B cell (primary cell): ENCODE data around the gene SLTM. TPM values are rescaled to one million over a fixed set of nuclear protein-coding genes. Genes with fewer than 3 reads are reported as not detected.

Experiments used
- ATAC-seq: fragments of 200-7000 bp; cut with Tn5 transposase; one replicate; pipeline ENCODE4 v1.10.0; 2021; ENCODE audit warnings: low read depth, mild to moderate bottlenecking, moderate number of reproducible peaks, moderate library complexity
- CTCF ChIA-PET: fragments of 350-600 bp; sonication (Branson Sonifier 250); formaldehyde crosslinking; loops from one replicate; lab custom pipeline; 2021; ENCODE audit warnings: antibody characterized with exemption, inconsistent platforms; lab: Charles Lee
- POLR2A ChIA-PET: fragments of 350-600 bp; sonication (Branson Sonifier 250); formaldehyde crosslinking; loops from one replicate; lab custom pipeline; 2021; ENCODE audit warnings: antibody characterized with exemption; lab: Charles Lee
- DNase-seq: peaks from one replicate; pipeline ENCODE4 v3.0.0; 2013
- H2AFZ ChIP-seq: 2 replicates; pipeline ENCODE4 v1.6.1; 2012; ENCODE audit warnings: mild to moderate bottlenecking, low read depth, low read length; ENCODE audit not compliant: insufficient read depth, poor library complexity, severe bottlenecking
- H3K27ac ChIP-seq, 2 donors: 1 replicate in 1 of 2; 2 replicates in 1 of 2; pipeline ENCODE4 v1.5.1; 2012 to 2013; ENCODE audit warnings: low read length in 2 of 2, mild to moderate bottlenecking in 2 of 2, moderate library complexity in 1 of 2
- H3K27me3 ChIP-seq, 4 experiments: fragments of 200-600 bp in 1 of 4; sonication (generic) in 1 of 4; replicated peaks in 1 of 4; 1 replicate in 2 of 4; 2 replicates in 2 of 4; pipeline versions ENCODE4 v1.6.1 to v1.7.0; 2013 to 2016; ENCODE audit warnings: low read length in 3 of 4, mild to moderate bottlenecking in 2 of 4, mixed read lengths in 1 of 4, moderate library complexity in 1 of 4; ENCODE audit not compliant: insufficient read depth in 4 of 4, control insufficient read depth in 3 of 4; ENCODE audit errors: control extremely low read depth in 1 of 4
- H3K36me3 ChIP-seq, 2 experiments: replicated peaks in 1 of 2; 1 replicate in 1 of 2; 2 replicates in 1 of 2; pipeline versions ENCODE4 v1.6.1 to v1.7.1; 2013; ENCODE audit warnings: low read length in 1 of 2; ENCODE audit not compliant: insufficient read depth in 2 of 2, control insufficient read depth in 1 of 2; ENCODE audit errors: control extremely low read depth in 1 of 2, extremely low read depth in 1 of 2
- H3K4me1 ChIP-seq, 2 donors: fragments of 200-600 bp in 1 of 2; sonication (generic) in 1 of 2; 1 replicate in 1 of 2; 2 replicates in 1 of 2; pipeline versions ENCODE4 v1.5.1 to v1.6.1; 2013 to 2017; ENCODE audit warnings: low read length in 2 of 2; ENCODE audit not compliant: control insufficient read depth in 2 of 2, insufficient read depth in 2 of 2
- H3K4me2 ChIP-seq: replicated peaks from 2 replicates; pipeline ENCODE3; 2012; ENCODE audit warnings: mild to moderate bottlenecking, low read depth, low read length; ENCODE audit not compliant: poor library complexity, severe bottlenecking
- H3K4me3 ChIP-seq, 5 experiments: fragments of 200-600 bp in 1 of 5; sonication (generic) in 1 of 5; 1 replicate in 3 of 5; 2 replicates in 2 of 5; pipeline versions ENCODE4 v1.5.1 to v1.7.0; 2011 to 2016; ENCODE audit warnings: low read length in 4 of 5, mild to moderate bottlenecking in 4 of 5, low read depth in 2 of 5, control low read depth in 1 of 5, moderate library complexity in 1 of 5; ENCODE audit not compliant: insufficient read depth in 1 of 5; ENCODE audit errors: control extremely low read depth in 1 of 5, extremely low read depth in 1 of 5
- H3K79me2 ChIP-seq: fragments of 200-600 bp; sonication (generic); one replicate; pipeline ENCODE4 v1.6.0; 2016; ENCODE audit warnings: low read length; ENCODE audit not compliant: control insufficient read depth, insufficient read depth
- H3K9ac ChIP-seq: fragments of 200-600 bp; sonication (generic); 2 replicates; pipeline ENCODE4 v1.6.1; 2017; ENCODE audit warnings: mild to moderate bottlenecking, low read length, moderate library complexity
- H3K9me3 ChIP-seq, 3 donors: one replicate each; pipeline versions ENCODE4 v1.6.1 to v1.7.1; 2013; ENCODE audit warnings: low read length in 2 of 3; ENCODE audit not compliant: control insufficient read depth in 2 of 3, insufficient read depth in 1 of 3; ENCODE audit errors: control extremely low read depth in 1 of 3
- H4K20me1 ChIP-seq: 2 replicates; pipeline ENCODE4 v1.6.0; 2012; ENCODE audit warnings: mild to moderate bottlenecking, low read length; ENCODE audit not compliant: insufficient read depth, control insufficient read depth, poor library complexity, severe bottlenecking
- H3K27ac Mint-ChIP-seq: one replicate; pipeline ENCODE4 v1.8.0; 2021; ENCODE audit warnings: mixed read lengths
- H3K27me3 Mint-ChIP-seq: one replicate; pipeline ENCODE4 v1.8.0; 2021; ENCODE audit warnings: mixed read lengths
- H3K4me1 Mint-ChIP-seq: one replicate; pipeline ENCODE4 v1.8.0; 2021; ENCODE audit warnings: mixed read lengths
- H3K4me3 Mint-ChIP-seq: one replicate; pipeline ENCODE4 v1.8.0; 2021; ENCODE audit warnings: mixed read lengths
- H3K9me3 Mint-ChIP-seq: one replicate; pipeline ENCODE4 v1.8.0; 2022; ENCODE audit warnings: mixed read lengths; ENCODE audit not compliant: insufficient read depth
- CTCF ChIP-seq: fragments of 200-600 bp; IDR thresholded peaks from one replicate; pipeline ENCODE4 v1.8.0; 2022; ENCODE audit warnings: antibody characterized with exemption, mild to moderate bottlenecking
- EZH2 ChIP-seq: IDR thresholded peaks from 2 replicates; pipeline ENCODE4 v1.6.1; 2012; ENCODE audit warnings: borderline replicate concordance, low read depth, mild to moderate bottlenecking, moderate library complexity, low read length; ENCODE audit not compliant: insufficient read depth, poor library complexity, severe bottlenecking
- WGBS: methylation state at CpG from one replicate; pipeline ENCODE4 v1.1.5; 2013; ENCODE audit warnings: missing lambda C conversion rate; ENCODE audit not compliant: insufficient coverage; 5-methylcytosine and 5-hydroxymethylcytosine counted together
- intact Hi-C: fragments of 100-400 bp; cut with micrococcal nuclease; formaldehyde crosslinking; loops from one replicate; pipeline ENCODE4 v1.10.0; 2022
- polyA plus RNA-seq: library from polyadenylated mRNA; depleted of rRNA; stranded (reverse); fragments of >200 nt; gene quantifications from 2 replicates; pipeline ENCODE4 v1.2.3, GENCODE V29; 2012
- total RNA-seq, 2 donors: library from RNA; stranded (reverse); fragments of 120-200 nt in 1 of 2; gene quantifications; 1 replicate in 1 of 2; 2 replicates in 1 of 2; pipeline versions ENCODE4 v1.2.3 to v1.2.4, GENCODE V29; 2013 to 2022

The SLTM gene
- total and polyA plus RNA-seq, 2 donors (not counting 1 experiment from before 2014, with no cell fraction given): 83.2 to 183 TPM

GRCh38 chr15:58931987-58932588 lies 1.4 kb downstream of the SLTM start:
- intact Hi-C loops: loop anchor here (2.0 to 5.0 kb wide), 5 partner anchors 173 to 1547 kb away; partner anchors contain the start of genes BNIP2, CCNB2, GTF2A2 and ICE2
- Histone ChIP-seq H3K9ac (peak overlapping the region; percentile 93), H2AFZ (peak overlapping the region; percentile 95), H3K36me3 (peaks cover 0 to 24% of the 10 kb centered on the region in 2 experiments), H3K4me1 (peaks cover 19 to 20% of the 10 kb centered on the region in 2 donors), H3K4me2 (peak overlapping the region; percentile 77), H3K4me3 (peak overlapping the region; percentile 80 to 97 (median 90)), H3K27ac (peak overlapping the region; percentile 97 to 98), H4K20me1 (peaks cover 28% of the 10 kb centered on the region), H3K9me3 (no peaks in the 10 kb centered on the region), H3K27me3 (no peaks in the 10 kb centered on the region), H3K79me2 (peaks cover 60% of the 10 kb centered on the region)
- H3K27me3 Mint-ChIP-seq: no peaks in the 10 kb centered on the region
- peak overlapping the region; percentile 95 for H3K4me3 Mint-ChIP-seq
- peak overlapping the region; percentile 93 for H3K27ac Mint-ChIP-seq
- H3K9me3 Mint-ChIP-seq: no peaks in the 10 kb centered on the region
- DNase-seq (peak; percentile 18), ATAC-seq (no peak)
- CTCF ChIA-PET: interaction anchor here (0.8 to 1.0 kb wide), 3 partner anchors 162 to 254 kb away, joined by 3 read pairs; no protein-coding TSS in a partner anchor
- 0% methylated on average over 1 of the region's 6 CpGs for WGBS
- no peak for TF ChIP-seq CTCF
- TF ChIP-seq EZH2: no peak
- POLR2A ChIA-PET: no interaction called here
- H3K4me1 Mint-ChIP-seq: peaks cover 29% of the 10 kb centered on the region

GRCh38 chr15:58929891-58930416 lies 3.5 kb downstream of the SLTM start:
- DNase-seq (no peak), ATAC-seq (no peak)
- peaks cover 32% of the 10 kb centered on the region for H4K20me1 ChIP-seq
- Mint-ChIP-seq H3K9me3 (no peaks in the 10 kb centered on the region), H3K27me3 (no peaks in the 10 kb centered on the region), H3K27ac (no peak overlapping the region), H3K4me1 (peaks cover 36% of the 10 kb centered on the region), H3K4me3 (no peak overlapping the region)
- TF ChIP-seq EZH2 (no peak), CTCF (no peak)
- H3K79me2 ChIP-seq: peaks cover 76% of the 10 kb centered on the region
- H3K4me3 ChIP-seq: no peak overlapping the region
- POLR2A ChIA-PET: interaction anchor here (0.6 kb wide), 1 partner anchor 180 kb away, joined by 5 read pairs; no protein-coding TSS in a partner anchor
- no peaks in the 10 kb centered on the region for H3K27me3 ChIP-seq
- H3K27ac ChIP-seq: no peak overlapping the region
- intact Hi-C loops: loop anchor here (5.0 kb wide), 1 partner anchor 727 kb away; the partner anchor contains the start of gene GTF2A2
- no peak overlapping the region for H3K9ac ChIP-seq
- CTCF ChIA-PET: interaction anchor here (0.6 kb wide), 1 partner anchor 59 kb away, joined by 3 read pairs; no protein-coding TSS in a partner anchor
- no peak overlapping the region for H2AFZ ChIP-seq
- H3K36me3 ChIP-seq: peaks cover 2 to 36% of the 10 kb centered on the region in 2 experiments
- peaks cover 22 to 24% of the 10 kb centered on the region in 2 donors for H3K4me1 ChIP-seq
- no peak overlapping the region for H3K4me2 ChIP-seq
- H3K9me3 ChIP-seq: no peaks in the 10 kb centered on the region
- no CpG with 5 or more reads among the region's 11 CpGs for WGBS
